Right forelimb (tissue), 1 donor: Measurements from ENCODE around the gene ADORA2B.
"Not testable (repeated sequence)": the region's sequence is repeated elsewhere in the genome, so short reads cannot be mapped to it uniquely, and the experiment has no call there.

Experiments used
- DNase-seq: peaks from one replicate; pipeline ENCODE4 v3.0.0-alpha.2; 2018

Gene ADORA2B

DNA sequence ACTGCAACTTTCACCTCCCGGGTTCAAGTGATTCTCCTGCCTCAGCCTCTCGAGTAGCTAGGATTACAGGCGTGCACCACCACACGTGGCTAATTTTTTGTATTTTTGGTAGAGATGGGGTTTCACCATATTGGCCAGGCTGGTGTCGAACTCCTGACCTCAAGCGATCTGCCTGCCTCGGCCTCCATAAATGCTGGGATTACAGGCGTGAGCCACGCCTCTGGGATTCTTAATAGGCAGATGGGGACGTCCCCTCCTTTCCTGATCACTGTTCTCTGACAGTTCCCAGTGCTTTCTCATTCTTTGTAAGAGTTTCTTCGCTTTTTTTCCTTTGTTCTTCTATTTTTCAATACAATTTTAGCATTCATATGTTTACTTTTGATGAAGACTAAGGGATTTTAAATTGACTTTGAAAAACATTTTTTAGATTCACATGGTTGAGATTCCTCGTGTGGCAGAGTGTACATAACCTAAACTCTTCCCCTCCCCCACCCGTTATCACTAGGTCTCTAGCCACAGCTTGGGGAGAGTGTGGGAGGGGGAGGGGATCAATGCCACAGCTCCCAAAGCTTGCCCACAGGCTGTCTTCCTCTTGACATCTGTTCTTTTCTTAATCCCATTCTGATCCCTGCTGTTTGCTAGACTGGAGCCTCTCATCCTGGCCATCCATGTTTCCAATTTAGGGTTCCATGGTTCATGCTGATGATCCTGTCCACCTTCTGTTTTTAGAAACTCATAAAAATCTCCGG lies 11.0 kb downstream of the ADORA2B start:
- DNase-seq = no peak

DNA sequence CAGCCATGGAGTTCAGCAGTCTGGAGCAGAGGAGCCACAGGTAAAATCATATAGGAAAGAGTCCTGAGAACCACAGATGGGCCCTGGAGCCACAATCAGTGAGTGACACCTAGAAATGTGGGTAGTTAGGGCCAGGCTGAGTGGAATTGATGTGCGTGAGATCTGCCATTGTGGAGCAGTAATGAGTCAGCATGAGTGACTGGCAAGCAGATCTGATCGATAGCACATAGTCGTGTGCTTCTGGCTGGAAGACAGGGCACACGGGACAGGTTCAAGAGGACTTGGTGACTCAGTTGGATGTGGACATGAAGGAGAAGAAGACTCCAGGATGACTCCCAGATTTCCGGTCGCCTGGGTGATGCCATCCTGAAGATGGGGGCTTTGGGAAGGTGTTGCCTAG lies 12.3 kb downstream of the ADORA2B start:
- no peak for DNase-seq

DNA sequence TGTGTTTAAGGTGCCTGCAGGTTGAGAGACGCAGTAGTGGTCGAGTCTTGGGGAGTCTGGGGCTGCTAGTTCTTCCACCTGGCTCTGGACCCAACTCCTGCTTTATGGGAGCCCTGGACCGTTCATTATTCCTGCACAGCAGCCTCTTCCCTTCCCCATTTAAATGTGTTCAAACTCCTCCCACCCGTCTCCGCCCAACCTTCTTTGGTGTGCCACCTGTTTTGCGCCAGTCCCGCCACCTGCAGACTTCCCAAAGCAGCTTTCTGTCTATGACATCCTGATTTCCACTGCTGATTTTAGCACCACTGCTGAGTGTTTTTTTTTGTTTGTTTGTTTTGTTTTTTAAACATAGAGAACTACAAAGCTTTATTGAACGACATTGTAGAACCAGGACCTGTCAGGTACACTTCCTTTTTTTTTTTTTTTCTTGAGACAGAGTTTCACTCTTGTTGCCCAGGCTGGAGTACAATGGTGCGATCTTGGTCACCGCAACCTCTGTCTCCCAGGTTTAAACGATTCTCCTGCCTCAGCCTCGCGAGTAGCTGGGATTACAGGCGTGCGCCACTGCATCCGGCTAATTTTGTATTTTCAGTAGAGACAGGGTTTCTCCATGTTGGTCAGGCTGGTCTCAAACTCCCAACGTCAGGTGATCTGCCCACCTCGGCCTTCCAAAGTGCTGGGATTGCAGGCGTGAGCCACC lies 12.8 kb downstream of the ADORA2B start:
- DNase-seq = no peak

DNA sequence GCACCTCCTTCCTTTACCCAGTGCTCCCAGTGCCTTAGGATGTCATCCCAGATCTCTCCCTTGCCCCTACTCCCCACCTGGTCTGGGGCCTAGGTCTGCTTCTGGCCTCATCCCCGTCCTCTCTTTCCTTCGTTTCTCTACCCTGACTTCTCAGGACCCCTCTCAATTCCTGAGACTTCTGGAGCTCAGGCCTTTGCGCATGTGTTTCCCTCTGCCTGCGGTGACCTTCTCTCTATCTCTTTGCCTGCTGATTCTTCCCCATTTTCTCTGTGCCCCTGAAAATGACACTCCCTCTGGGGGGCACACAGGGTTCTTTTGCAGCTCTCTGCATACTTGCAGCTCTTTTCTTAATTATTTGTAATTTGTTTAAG lies 13.5 kb downstream of the ADORA2B start:
- no peak for DNase-seq

DNA sequence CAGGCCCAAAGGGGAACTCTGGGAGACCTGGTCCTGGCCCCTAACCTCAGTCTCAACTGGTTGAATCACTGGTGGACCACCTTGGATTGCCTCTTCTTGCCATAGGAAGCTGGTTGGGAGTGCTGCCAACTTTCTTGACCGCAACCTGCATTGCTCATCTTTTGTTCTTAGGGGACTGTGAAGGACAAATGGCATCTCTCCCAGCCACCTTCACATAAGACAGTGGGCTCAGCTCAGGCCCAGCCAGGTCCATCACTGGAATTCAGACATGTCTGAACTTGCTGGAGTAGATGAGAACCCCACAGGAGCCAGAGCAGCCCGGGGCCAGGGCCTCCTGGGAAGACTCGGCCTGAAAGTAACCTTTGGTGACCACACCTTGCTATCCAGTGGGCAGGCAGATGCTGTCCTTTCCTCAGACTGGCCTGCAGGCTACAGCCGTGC lies 18.8 kb downstream of the ADORA2B start:
- DNase-seq = no peak

DNA sequence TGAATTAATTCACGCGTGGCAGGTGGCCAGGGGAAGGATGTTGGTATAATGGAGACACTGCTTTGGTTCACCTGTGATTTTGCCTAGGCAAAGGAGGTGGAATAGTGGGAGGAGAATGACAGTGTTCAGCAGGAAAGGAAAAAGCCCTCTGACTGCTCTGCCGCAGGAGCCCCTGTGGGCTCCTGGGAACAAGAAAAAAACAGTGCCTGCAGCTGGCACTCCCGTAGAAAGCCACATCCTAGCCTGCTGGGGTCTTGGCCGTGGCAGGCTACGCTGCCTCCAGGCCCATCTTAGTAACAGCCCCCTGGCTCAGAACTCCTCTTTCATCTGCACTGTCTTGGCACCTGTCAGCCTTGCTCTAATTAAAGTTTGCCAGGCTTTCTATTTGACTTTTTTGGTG lies 20.6 kb downstream of the ADORA2B start:
- no peak for DNase-seq

DNA sequence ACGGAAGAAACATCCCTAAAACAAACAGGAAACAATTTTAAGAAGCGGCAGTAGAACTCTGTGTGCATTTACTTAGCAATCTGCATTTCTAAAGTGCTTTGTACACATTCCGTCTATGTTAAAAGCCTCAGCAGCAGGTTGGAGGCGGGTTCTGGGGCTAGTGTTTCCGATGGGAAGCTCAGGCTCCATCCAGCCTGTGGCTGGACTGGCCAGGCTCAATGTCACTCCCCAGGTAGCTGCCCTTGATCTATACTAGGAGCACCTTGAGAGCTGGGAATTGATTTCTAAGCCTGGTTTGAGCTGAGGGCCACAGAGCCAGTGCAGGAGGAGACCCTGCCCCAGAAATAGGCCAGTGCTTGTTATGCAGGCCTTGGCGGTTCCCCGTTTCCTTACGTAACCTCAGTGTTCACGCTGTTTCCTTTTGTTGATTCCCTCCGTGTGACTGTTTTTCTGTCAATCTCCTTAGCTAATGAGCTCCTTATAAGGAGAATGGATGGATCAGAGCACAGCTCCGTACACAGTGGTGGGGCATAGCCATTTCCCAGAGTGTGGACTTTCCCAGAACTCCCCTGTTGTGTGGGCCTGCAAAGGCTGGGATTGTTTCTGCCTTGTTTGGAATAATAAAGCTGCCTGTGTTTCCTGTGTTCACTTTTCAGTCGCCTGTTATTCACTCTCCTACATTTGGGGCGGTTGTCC lies 21.4 kb downstream of the ADORA2B start:
- DNase-seq = no peak

DNA sequence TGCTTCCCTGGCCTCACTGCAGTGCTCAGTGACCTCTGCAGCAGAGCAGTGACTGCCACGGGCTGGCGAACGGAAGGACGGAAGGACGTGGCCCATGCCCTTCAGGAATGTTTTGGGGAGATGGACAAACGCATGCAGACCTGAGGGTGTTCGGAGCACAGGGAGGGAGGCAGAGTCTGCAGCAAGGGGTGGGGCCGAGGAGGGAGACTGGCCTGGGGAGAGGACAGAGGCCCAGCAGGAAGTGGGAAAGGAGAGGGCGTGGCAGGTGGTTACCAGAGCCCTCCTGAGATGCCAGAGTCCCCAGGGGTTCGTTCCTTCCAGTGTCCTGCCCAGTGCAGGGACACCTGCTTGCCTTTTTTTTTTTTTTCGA lies 21.9 kb downstream of the ADORA2B start:
- no peak for DNase-seq

DNA sequence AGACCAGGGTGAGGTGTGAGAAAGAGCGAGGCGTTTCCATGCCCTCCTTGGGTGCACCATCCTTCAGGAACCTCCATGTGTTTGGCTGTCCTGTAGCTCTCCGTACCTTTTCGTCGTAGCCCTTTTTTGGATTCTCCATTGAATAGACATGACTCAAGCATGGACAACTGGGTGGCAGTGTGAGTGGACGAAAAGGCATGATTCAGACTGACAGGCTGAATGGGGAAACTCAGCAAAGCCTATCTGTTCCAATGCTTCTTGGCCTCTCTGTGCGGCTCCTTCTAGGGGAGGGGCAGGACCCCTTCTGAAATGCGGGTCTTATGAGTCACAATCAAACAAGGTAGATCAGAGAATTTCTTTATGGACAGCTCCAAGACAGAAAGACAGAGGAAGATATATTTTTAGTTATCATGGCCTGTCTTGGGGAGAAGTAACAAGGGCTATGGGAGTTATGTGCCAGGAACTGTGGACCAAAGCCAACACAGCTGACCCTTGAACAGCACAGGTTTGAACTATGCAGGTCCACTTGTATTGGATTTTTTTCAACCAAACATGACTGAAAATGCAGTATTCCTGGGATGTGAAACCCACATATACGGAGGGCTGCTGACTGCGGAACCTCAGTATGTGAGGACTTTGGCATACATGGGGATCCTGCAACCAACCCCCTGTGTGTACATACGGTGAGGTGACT lies 22.9 kb downstream of the ADORA2B start:
- no peak for DNase-seq

DNA sequence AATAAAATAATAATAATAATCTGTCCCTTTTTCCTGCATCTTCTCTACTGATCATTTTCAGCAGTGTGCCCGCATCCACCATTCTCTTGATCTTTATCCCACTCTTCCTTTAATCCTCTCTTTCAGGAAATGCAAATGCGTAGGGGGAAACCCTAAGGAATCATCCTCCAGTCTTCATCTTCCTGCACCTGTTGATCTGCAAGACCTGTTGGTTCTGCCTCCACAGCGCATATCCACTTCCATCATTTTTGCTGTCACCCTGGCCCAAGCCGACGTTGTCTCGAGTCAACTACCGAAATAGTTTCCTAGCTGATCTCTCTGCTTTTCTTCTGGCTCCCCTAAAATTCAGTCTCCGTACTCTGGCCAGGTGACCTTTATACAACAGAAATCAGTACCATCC lies 24.5 kb downstream of the ADORA2B start:
- DNase-seq = no peak

DNA sequence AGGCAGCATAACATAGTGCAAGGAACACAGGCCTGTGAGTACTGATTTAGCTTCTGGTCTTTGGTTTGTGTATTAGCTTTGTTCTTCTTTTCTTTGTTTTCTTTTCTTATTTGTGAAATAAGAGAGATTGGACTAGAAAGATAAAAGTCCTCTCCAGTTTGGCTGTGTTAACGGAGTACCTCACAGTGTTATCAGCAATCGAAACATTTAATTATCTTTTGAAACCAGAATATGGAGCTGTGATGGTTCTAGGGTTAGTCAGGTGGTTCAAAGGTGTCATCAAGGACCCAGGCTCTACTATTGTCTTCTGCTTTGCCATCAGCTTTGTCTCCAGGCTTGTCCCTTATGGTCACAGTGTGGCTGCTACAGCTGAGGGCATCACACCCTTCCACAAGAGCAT lies 25.6 kb downstream of the ADORA2B start:
- no peak for DNase-seq

DNA sequence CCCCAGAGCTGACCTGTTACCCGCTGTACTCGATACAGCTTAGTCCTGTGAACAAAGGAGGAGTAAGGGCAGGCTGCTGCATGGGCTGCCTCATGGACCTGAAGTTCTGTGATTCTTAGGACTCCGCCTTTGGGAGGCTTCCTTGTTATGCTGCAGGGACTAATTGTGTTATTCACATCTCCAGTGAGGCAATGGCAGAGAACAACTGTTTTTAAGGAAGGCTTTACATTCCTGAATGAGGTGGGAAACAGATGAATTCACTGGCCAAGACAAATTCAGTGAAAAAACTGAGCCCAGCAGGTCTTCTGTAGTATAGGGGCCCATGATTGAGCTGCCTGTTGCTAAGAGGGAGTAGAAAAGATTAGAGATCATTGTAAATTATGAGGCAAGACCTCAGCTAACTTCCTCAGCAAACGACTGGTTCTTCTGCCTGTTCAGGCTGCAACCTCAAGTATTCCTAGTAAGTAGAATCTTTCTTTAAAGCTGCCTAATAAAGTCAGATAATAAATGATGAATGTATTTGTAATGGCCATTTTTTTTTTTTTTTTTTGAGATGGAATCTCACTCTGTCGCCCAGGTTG lies 26.3 kb downstream of the ADORA2B start:
- no peak for DNase-seq

DNA sequence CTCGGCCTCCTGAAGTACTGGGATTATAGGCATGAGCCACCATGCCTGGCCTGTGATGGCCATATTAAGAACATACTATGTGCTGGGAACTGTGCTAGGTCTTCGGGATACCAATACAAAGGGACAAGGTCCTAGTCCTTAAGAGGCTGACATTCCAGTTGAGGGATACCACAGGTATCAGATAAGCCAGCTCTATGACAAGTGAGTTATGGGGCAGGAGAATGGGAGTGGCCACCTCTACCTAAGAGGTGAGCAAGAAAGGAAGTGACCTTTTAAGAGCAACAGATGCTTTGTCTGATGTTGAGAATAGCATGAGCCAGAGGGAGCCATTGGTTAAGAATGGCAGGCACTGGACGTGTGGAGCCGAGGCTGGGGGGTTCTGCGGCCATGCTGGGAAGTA lies 27.0 kb downstream of the ADORA2B start:
- DNase-seq = no peak

DNA sequence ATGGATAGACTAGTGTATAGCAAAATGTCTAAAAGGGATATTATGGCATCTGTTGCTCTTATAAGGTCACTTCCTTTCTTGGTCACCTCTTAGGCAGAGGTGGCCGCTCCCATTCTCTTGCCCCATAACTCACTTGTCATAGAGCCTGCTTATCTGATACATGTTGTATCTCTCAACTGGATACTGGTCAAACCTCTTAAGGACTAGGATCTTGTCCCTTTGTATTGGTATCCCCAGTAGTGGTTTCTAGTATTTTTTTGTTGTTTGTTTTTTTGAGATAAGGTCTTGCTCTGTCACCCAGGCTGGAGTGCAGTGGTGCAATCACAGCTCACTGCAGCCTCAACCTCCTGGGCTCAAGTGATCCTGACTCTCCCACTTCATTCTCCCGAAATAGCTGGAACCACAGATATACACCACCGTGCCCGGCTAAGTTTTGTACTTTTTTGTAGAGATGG lies 27.6 kb downstream of the ADORA2B start:
- DNase-seq = no peak

DNA sequence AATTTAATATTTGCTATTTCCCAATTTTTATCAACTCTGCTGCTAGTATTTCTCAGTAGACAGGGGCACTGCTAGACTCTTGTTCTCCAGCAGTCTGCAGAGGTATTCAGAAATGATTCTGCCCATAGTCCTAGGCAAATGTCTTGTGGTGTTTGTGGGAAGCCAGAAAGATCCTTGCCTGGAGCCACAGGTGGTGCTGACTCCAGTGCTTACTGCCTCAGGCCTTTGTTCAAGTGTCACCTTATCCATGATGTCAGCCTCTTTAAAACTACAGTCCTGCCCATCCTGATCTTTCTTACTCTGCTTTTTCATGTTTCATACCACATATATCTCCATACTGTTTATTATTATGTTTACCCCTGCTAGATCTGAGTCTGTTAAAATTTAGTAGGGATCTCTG lies 28.1 kb downstream of the ADORA2B start:
- DNase-seq = no peak

DNA sequence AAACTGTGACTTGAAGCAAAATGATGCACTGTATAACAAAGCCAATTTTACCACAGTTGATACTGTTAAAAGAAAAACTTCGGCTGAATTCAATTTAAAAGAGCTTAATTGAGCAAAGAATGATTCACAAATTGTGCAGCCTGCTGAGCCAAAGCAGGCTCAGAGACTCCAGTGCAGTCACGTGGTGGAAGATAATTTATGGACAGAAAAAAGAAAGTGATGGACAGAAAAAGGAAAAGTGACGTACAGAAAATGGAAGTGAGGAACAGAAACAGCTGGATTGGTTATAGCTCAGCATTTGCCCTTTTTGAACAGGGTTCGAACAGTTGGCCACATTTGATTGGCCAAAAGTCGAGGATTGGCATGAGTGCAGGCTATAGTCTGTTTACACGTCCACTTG lies 28.9 kb downstream of the ADORA2B start:
- no peak for DNase-seq

DNA sequence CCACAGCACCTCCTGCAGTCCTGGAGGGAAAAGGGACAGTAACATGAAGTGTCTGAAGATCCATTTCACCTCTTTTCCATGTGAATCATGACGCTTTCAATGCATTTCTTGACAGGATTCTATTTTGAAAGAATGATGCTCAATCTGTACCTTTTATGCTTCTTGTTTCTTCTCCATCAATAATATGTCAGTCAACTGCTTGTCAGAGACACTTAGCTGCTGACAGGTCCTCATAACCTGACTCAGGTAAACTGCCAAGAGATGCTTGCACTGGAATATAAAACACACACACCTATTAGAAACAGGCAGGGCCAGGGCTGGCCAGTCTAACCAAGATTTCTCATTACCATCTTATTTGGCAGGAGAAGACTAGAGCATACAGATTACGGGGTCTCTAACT lies 33.0 kb downstream of the ADORA2B start:
- DNase-seq = no peak

DNA sequence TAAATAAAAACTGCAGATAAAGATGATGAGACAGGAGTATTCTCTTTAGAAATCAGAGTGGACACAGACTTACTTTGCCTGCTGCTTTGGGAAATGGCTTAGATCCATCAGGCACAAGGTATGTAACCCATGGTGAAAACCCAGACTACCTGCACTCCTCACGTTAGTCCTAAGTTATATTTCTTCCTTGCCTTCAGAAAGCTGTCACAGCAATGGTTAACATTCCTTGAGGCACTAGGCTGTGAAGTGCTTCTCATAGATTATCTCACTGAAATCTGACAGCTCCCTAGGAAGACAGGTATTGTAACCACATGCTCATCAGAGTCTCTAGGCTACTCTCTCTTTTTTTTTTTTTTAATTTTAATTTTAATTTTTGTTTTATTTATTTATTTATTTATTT lies 33.7 kb downstream of the ADORA2B start:
- DNase-seq = no peak

DNA sequence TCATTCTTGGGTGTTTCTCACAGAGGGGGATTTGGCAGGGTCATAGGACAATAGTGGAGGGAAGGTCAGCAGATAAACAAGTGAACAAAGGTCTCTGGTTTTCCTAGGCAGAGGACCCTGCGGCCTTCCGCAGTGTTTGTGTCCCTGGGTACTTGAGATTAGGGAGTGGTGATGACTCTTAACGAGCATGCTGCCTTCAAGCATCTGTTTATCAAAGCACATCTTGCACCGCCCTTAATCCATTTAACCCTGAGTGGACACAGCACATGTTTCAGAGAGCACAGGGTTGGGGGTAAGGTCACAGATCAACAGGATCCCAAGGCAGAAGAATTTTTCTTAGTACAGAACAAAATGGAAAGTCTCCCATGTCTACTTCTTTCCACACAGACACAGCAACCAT lies 34.1 kb downstream of the ADORA2B start:
- DNase-seq = not testable (repeated sequence)

DNA sequence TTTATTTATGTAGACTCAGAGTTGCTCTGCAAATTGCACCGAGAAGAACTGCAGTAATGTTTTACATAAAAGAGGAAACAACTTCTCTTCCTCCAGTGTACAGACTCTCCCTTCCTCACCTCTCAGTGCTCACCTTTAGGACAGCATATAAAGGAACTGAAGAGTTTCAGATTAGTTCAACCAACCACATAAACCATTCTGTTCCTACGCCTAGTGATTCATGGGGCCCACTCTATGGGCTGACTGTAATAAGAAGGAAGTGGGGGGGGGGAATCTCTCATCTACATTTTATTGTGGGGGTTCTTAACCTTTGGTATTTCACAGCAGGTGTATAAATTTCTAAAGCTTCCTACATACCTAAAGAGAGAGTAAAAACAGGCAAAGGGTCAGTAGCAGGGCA lies 36.3 kb downstream of the ADORA2B start:
- DNase-seq = no peak

DNA sequence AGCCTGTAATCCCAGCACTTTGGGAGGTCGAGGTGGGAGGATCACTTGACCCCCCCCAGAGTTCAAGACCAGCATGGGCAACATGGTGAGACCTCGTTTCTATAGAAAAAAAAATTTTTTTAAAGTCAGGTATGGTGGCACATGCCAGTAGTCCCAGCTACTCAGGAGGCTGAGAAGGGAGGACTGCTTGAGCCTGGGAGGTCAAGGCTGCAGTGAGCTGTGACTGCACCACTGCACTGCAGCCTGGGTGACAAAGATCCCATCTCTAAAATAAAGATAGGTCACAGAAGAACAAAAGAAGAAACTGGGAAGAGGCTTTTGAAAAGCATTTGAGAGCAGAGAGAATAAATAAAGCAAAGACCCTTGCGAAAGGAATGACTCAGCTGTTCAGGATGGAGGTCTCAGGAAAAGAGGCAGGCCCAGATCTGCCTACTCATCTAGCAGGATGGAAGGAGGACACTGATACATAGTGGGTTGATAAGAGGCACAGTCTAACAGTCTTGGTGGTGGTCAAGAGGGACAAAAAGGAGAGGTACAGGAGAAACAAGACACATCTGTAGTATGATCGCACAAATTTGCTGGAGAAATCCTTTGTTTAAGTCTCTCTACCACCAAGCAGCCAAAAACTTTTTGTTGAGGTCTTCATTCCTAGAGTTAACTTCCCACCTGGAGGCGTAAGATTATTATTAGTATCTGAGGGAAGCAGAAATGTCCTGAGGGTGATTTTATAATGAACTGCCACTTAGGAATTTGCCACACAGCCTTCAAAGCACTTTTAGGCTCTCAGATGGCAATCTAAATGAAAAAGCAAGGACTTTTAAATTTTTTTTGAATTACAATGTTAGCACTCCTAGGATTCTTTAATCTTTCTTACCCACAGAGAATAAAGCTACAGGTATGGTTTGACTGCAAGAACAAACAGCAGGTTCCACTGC lies 37.0 kb downstream of the ADORA2B start:
- no peak for DNase-seq

DNA sequence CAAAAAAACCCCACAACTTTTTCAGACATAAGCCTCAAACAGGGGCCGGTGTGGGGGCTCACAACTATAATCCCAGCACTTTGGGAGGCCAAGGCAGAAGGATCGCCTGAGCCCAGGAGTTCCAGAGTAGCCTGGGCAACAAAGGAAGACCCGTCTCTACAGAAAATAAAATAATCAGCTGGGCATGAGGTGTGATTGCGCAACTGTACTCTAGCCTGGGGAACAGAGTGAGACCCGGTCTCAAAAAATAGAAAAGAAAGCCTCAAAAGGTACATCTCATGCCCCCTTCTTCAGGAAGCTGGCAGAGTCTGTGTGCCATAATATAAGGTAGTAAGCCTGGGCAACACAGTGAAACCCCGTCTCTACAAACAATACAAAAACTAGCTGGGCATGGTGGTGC lies 51.4 kb downstream of the ADORA2B start:
- DNase-seq = no peak
